Endometrial microvascular endothelial cells (primary cell): Measurements from ENCODE around the gene RCC2. TPM values are rescaled to one million over a fixed set of nuclear protein-coding genes. Genes with fewer than 3 reads are reported as not detected.

Source experiments
- total RNA-seq: library from RNA; depleted of rRNA; stranded (reverse); fragments of >200 nt; gene quantifications from one replicate; pipeline ENCODE4 v1.2.3, GENCODE V29; 2015; ENCODE audit errors: inconsistent ontology term

RCC2 gene
- total RNA-seq, 1 donor from 2014 or later, result 83.1 TPM

Other genes with a start within 250 kb of the RCC2 start
- not detected for gene PADI1, start 234.5 kb downstream of the RCC2 start, total RNA-seq
- gene PADI3, start 190.6 kb downstream of the RCC2 start, total RNA-seq, result not detected
- not detected for gene PADI4, start 131.5 kb downstream of the RCC2 start, total RNA-seq
- not detected for gene PADI6, start 67.5 kb downstream of the RCC2 start, total RNA-seq
- 6.1 TPM for gene ARHGEF10L, start 100.0 kb upstream of the RCC2 start, total RNA-seq